Psoas muscle (tissue), 8 donors: ENCODE results near the gene RAF1. TPM values are rescaled to one million over a fixed set of nuclear protein-coding genes. Genes with fewer than 3 reads are reported as not detected.
"Not testable (repeated sequence)": the region's sequence is repeated elsewhere in the genome, so short reads cannot be mapped to it uniquely, and the experiment has no call there.

Experiments used
- ATAC-seq, 4 donors: fragments of 200-7000 bp; cut with Tn5 transposase; one replicate each; pipeline ENCODE4 v1.9.1; 2020; ENCODE audit warnings: moderate library complexity in 3 of 4, mild to moderate bottlenecking in 2 of 4
- DNase-seq, 2 donors: peaks; one replicate each; pipeline ENCODE4 v3.0.0-alpha.2; 2020
- H3K27ac ChIP-seq: fragments of 200-600 bp; one replicate; pipeline ENCODE4 v1.8.0; 2022
- H3K27me3 ChIP-seq, 3 donors: fragments of 200-600 bp in 1 of 3; one replicate each; pipeline versions ENCODE4 v1.6.1 to v1.8.0; 2013 to 2022; ENCODE audit warnings: low read length in 2 of 3, mild to moderate bottlenecking in 2 of 3, moderate library complexity in 1 of 3; ENCODE audit not compliant: insufficient read depth in 3 of 3
- H3K36me3 ChIP-seq, 2 donors: fragments of 200-600 bp in 1 of 2; one replicate each; pipeline versions ENCODE4 v1.6.1 to v1.8.0; 2013 to 2022; ENCODE audit warnings: low read depth in 1 of 2, mild to moderate bottlenecking in 1 of 2, moderate library complexity in 1 of 2; ENCODE audit not compliant: insufficient read depth in 1 of 2
- H3K4me1 ChIP-seq: fragments of 200-600 bp; one replicate; pipeline ENCODE4 v1.8.0; 2022
- H3K4me3 ChIP-seq: fragments of 200-600 bp; one replicate; pipeline ENCODE4 v1.8.0; 2022; ENCODE audit warnings: mild to moderate bottlenecking
- H3K9me3 ChIP-seq: fragments of 200-600 bp; one replicate; pipeline ENCODE4 v1.8.0; 2022
- WGBS, 3 donors: extraction: QIAGEN DNeasy Blood & Tissue Kit; methylation state at CpG; one replicate each; pipeline versions ENCODE4 v1.1.6 to v1.1.7; 2013; 5-methylcytosine and 5-hydroxymethylcytosine counted together
- intact Hi-C, 2 donors: fragments of 100-400 bp; cut with DNase I; formaldehyde crosslinking; loops; one replicate each; pipeline versions ENCODE4 v1.11.0 to v1.14.2; 2022
- polyA plus RNA-seq, 3 donors: library from polyadenylated mRNA; stranded (reverse); fragments of 200-250 nt; gene quantifications; one replicate each; pipeline ENCODE4 v1.2.3, GENCODE V29; 2013
- total RNA-seq, 4 donors: library from RNA; stranded (reverse); fragmentation: NEBNext Ultra II Directional in 2 of 4; extraction: Animal tissue kit (Norgen Biotek cat#: 25700) in 2 of 4; gene quantifications; one replicate each; pipeline versions ENCODE4 v1.2.1 to v1.2.4, GENCODE V29; 2021 to 2023
- TF ChIP-seq, protein P1 (sequence below): fragments of 200-600 bp; IDR thresholded peaks from one replicate; pipeline ENCODE4 v1.8.0; 2022; ENCODE audit warnings: antibody characterized with exemption
- donor health status: healthy with polysubstance abuse.
- donor health status: DM: no; HTN: no; CAD: no; lungs with moderate emphysema.
- donor health status: Bipolar disorder and iron deficiency.
- donor health status: healthy.
- donor health status: DM: yes; HTN: yes; CAD: no.
- donor health status: DM: no; HTN: no; CAD: no.
- donor health status: DM: no; HTN: no; CAD: no.
- donor health status: DM: yes; HTN: yes; CAD: no.

The RAF1 gene
- total and polyA plus RNA-seq, 7 donors, result 87.2 to 391 (median 155) TPM

DNA sequence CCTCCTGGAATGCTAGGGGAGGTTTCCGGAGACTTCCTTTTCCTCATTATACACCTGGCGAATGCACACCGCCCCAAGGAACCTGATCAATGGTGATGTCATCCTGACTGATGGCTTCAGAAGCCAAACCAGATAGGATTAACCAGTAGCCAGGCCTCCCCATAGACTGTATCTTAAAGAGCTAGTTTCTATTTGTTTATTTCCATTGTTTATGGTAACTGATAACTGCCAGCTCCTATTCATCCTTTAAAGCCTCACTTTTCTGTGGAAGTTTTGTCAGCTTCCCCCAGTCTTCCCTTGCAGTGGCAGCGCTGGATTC lies 118.5 kb downstream of the RAF1 start, which contains the start of gene MKRN2OS:
Gene MKRN2OS (minus strand): TSS at position 27 of the 319 bp plus-strand sequence. CDS start 35 bp downstream, outside the sequence.
- intact Hi-C loops, result no loop called here

DNA sequence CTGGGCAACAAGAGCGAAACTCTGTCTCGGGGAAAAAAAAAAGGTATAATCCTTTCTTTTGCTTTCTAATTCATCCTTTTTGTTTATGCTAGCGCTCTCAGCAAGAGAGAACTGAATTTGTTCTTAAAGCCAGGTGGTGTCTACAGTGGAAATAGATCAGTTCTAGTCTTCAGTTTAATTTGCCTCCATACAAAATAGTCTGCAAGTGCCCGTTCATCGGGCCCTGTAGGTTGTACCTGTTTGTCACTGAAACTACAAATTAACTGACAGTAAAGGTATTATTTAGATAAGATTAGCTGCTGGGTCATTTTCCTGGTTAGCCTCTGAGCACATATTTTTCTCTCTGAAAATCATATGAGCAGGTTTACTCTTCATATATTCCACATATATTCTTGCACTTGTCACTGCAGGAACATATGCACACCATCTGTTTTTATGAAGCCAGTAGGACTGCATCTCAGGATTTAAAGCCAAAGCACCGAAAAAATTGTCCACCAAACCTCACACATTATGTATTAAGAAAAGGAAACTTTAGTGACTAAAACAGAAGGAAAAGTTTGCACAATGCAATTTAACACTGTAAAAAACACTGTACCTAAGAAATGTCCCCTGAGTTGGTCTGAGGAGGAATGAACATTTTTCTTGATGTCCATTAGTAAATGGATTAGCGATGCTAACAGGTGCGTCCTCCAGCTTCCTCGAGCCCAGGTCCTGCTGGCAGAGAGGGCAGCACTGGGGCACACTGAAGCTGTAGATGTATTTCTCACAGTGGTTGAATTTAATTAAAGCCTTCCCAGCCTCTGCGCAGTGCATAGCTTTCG lies 119.1 kb downstream of the RAF1 start:
- H3K9me3 ChIP-seq, result no peaks in the 10 kb centered on the region
- no peaks in the 10 kb centered on the region for H3K27me3 ChIP-seq
- H3K4me1 ChIP-seq, result no peaks in the 10 kb centered on the region
- TF ChIP-seq, protein P1, sequence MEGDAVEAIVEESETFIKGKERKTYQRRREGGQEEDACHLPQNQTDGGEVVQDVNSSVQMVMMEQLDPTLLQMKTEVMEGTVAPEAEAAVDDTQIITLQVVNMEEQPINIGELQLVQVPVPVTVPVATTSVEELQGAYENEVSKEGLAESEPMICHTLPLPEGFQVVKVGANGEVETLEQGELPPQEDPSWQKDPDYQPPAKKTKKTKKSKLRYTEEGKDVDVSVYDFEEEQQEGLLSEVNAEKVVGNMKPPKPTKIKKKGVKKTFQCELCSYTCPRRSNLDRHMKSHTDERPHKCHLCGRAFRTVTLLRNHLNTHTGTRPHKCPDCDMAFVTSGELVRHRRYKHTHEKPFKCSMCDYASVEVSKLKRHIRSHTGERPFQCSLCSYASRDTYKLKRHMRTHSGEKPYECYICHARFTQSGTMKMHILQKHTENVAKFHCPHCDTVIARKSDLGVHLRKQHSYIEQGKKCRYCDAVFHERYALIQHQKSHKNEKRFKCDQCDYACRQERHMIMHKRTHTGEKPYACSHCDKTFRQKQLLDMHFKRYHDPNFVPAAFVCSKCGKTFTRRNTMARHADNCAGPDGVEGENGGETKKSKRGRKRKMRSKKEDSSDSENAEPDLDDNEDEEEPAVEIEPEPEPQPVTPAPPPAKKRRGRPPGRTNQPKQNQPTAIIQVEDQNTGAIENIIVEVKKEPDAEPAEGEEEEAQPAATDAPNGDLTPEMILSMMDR, result no peak
- WGBS, 3 donors, result 56 to 62% (median 57%) methylated on average over 11 of the region's 11 CpGs
- intact Hi-C loops, result no loop called here
- no peak overlapping the region for H3K4me3 ChIP-seq
- H3K36me3 ChIP-seq, result peaks cover 2 to 15% of the 10 kb centered on the region in 2 donors
- DNase-seq, result no peak
- ATAC-seq, result no peak
- H3K27ac ChIP-seq, result no peak overlapping the region

More for the DNA sequence above, 118.5 kb downstream of the RAF1 start, which contains the start of gene MKRN2OS:
- H3K27me3 ChIP-seq, result no peaks in the 10 kb centered on the region
- H3K4me3 ChIP-seq, result no peak within 1 kb of the TSS
- peaks cover 2 to 9% of the 10 kb centered on the region in 2 donors for H3K36me3 ChIP-seq
- TF ChIP-seq, protein P1, result no peak
- WGBS, 3 donors, result 44 to 58% (median 48%) methylated on average over 4 of the region's 4 CpGs
- H3K27ac ChIP-seq, result no peak within 1 kb of the TSS
- no peaks in the 10 kb centered on the region for H3K4me1 ChIP-seq
- no peaks in the 10 kb centered on the region for H3K9me3 ChIP-seq
- DNase-seq, result no peak
- peak in 2 of 4 donors; percentile 19 to 28 for ATAC-seq

DNA sequence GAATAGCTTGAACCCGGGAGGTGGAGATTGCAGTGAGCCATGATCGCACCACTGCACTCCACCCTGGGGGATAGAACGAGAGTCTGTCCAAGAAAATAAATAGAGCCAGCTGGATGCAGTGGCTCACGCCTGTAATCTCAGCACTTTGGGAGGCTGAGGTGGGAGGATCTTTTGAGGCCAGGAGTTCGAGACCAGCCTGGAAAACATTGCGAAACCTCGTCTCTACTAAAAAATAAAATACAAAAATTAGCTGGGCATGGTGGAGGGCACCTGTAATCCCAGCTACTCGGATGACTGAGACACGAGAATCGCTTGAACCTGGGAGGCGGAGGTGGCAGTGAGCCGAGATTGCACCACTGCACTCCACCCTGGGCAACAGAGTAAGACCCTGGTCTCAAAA lies 120.4 kb downstream of the RAF1 start:
- ATAC-seq, H3K4me1 ChIP-seq, H3K27ac ChIP-seq, H3K4me3 ChIP-seq, H3K27me3 ChIP-seq, DNase-seq, H3K9me3 ChIP-seq, intact Hi-C loops: not testable (repeated sequence)
- WGBS, 3 donors, result 86 to 91% (median 87%) methylated on average over 12 of the region's 12 CpGs
- H3K36me3 ChIP-seq, result peaks cover 2 to 22% of the 10 kb centered on the region in 2 donors

DNA sequence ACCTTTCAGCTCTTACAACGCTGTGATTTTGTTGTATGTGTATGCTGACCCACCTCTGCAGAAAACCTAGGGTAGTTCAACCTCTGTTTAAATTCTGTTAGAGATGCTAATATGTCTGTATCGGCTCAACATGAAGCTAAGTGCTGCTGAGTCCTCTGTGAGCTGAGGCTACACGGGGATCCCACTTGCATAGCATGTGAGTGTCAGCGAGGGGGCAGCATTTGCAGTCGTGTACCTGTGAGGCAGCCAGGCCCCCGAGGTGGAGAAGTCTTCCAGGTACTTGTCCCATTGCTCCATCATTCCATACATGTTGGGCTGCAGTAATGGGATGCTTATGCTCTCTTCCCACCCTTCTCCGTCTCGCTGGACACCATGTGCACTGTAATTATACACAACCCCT lies 122.3 kb downstream of the RAF1 start:
- 73 to 86% (median 75%) methylated on average over 8 of the region's 8 CpGs for WGBS, 3 donors
- Histone ChIP-seq H3K36me3 (peaks cover 2 to 22% of the 10 kb centered on the region in 2 donors), H3K9me3 (no peaks in the 10 kb centered on the region), H3K4me1 (no peaks in the 10 kb centered on the region), H3K27me3 (no peaks in the 10 kb centered on the region), H3K4me3 (no peak overlapping the region), H3K27ac (no peak overlapping the region)
- TF ChIP-seq, protein P1, result peak; percentile 15
- ATAC-seq (peak in 1 of 4 donors; percentile 42), DNase-seq (no peak)
- intact Hi-C loops, result no loop called here

DNA sequence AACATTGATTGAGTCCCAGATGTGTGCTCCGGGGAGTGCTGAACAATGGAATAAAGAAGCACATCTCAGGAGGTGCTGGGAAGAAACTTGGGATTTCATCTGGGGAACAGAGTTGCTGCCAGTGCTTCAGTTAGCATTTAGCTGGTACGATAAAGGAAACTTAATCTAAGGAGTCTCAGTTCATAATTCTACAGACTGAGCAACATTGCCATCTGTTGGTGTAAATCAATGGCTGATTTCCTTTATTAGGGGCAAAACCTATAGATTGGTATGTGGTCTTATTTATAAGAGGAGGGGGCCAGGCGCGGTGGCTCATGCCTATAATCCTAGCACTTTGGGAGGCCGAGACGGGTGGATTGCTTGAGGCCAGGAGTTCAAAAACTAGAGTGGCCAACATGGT lies 127.5 kb downstream of the RAF1 start:
- intact Hi-C loops, result no loop called here
- ATAC-seq (no peak), DNase-seq (no peak)
- TF ChIP-seq, protein P1, result no peak
- Histone ChIP-seq H3K36me3 (peaks cover 7 to 40% of the 10 kb centered on the region in 2 donors), H3K27ac (no peak overlapping the region), H3K4me1 (no peaks in the 10 kb centered on the region), H3K4me3 (no peak overlapping the region), H3K9me3 (no peaks in the 10 kb centered on the region), H3K27me3 (no peaks in the 10 kb centered on the region)
- WGBS, 3 donors, result 74 to 82% (median 74%) methylated on average over 6 of the region's 6 CpGs

Other genes with a start within 250 kb of the RAF1 start
- gene TSEN2, start 179.6 kb downstream of the RAF1 start, total RNA-seq, result 10 to 100 TPM; 12.5 to 21.9 (median 15.1) TPM
- gene TSEN2, start 179.6 kb downstream of the RAF1 start, polyA plus RNA-seq, result 10 to 100 TPM; 14.2 to 30.9 (median 15.0) TPM
- 1 to 10 TPM in 1 of 4 donors, under 1 TPM in 1, not detected in 2; 0.93 to 1.5 TPM for gene MKRN2OS, start 118.6 kb downstream of the RAF1 start, total RNA-seq
- gene MKRN2OS, start 118.6 kb downstream of the RAF1 start, polyA plus RNA-seq, result under 1 TPM; 0.16 to 0.48 (median 0.38) TPM
- gene MKRN2, start 107.0 kb downstream of the RAF1 start, total RNA-seq, result 10 to 100 TPM; 17.2 to 35.5 (median 23.6) TPM
- 10 to 100 TPM; 17.5 to 21.2 (median 18.6) TPM for gene MKRN2, start 107.0 kb downstream of the RAF1 start, polyA plus RNA-seq
- gene TMEM40, start 95.1 kb upstream of the RAF1 start, total RNA-seq, result 1 to 10 TPM in 3 of 4 donors, under 1 TPM in 1; 0.59 to 4.4 (median 2.3) TPM
- under 1 TPM; 0.30 to 0.52 (median 0.40) TPM for gene TMEM40, start 95.1 kb upstream of the RAF1 start, polyA plus RNA-seq
- 100 to 1,000 TPM; 128 to 220 (median 138) TPM for gene CAND2, start 132.6 kb upstream of the RAF1 start, total RNA-seq
- 10 to 100 TPM in 2 of 3 donors, 1 to 10 TPM in 1; 3.7 to 65.3 (median 48.8) TPM for gene CAND2, start 132.6 kb upstream of the RAF1 start, polyA plus RNA-seq
- gene RPL32, start 177.4 kb upstream of the RAF1 start, total RNA-seq, result 1,000 to 10,000 TPM; 1,418 to 1,919 (median 1,477) TPM
- gene RPL32, start 177.4 kb upstream of the RAF1 start, polyA plus RNA-seq, result 1,000 to 10,000 TPM; 2,325 to 2,939 (median 2,347) TPM